ENCODE data around the gene SMIM45.

The SMIM45 gene

DNA sequence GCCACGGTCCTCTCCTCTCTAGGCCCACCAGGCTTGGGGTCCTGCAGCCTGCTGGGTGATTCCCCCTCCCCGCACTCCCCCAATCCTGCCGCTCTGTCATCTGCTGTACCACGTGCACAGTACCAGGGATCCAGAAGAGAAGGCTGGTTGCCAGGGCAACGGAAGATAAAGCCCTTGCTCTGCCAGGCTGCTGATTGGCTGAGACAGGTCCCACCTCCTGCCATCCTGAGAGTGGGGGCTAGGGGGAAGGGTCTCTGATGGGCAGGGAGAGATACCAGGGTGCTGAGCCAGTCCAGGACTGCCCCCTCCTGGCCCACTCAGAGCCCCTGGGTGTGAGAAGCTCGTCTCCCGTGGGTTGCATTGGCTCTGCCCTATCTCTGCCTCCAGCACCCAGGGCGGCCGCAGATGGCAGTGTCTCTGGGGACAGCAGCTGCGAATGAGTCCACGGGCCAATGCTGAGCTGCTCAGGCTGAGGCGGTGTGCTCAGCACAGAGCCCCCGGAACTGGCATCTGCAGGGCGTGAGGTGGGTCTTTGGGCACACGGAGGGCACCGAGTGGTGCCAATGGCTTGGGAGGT is at the start of gene SMIM45:
Gene SMIM45, plus strand, starts transcription at position 253 of the 577 bp plus-strand sequence.
- no peak for FAIRE-seq
- no peak for DNase-seq (ENCODE audit: insufficient read length, low spot score)

DNA sequence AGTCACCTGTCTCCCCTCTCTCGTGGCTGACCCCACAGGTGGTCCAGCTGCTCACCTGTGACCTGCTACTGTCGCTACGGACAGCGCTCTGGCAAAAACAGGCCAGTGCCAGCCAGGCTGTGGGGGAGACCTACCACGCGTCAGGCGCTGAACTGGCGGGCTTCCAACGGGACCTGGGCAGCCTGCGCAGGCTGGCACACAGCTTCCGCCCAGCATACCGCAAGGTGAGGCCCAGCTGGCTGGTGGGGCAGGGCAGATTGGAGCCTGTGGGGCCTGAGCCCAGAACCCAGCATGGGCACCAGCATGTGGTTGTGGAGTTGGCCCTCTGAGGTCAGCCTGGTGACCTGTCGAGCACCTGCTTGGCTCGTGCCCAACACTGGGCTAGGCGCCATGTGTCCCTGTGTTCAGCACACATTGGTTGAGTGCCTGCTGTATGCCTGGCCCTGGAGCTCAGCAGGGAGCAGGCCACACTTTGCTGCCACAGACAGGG is 49.0 kb upstream of the SMIM45 start:
- FAIRE-seq, result no peak
- DNase-seq (ENCODE audit: insufficient read length, low spot score), result no peak

DNA sequence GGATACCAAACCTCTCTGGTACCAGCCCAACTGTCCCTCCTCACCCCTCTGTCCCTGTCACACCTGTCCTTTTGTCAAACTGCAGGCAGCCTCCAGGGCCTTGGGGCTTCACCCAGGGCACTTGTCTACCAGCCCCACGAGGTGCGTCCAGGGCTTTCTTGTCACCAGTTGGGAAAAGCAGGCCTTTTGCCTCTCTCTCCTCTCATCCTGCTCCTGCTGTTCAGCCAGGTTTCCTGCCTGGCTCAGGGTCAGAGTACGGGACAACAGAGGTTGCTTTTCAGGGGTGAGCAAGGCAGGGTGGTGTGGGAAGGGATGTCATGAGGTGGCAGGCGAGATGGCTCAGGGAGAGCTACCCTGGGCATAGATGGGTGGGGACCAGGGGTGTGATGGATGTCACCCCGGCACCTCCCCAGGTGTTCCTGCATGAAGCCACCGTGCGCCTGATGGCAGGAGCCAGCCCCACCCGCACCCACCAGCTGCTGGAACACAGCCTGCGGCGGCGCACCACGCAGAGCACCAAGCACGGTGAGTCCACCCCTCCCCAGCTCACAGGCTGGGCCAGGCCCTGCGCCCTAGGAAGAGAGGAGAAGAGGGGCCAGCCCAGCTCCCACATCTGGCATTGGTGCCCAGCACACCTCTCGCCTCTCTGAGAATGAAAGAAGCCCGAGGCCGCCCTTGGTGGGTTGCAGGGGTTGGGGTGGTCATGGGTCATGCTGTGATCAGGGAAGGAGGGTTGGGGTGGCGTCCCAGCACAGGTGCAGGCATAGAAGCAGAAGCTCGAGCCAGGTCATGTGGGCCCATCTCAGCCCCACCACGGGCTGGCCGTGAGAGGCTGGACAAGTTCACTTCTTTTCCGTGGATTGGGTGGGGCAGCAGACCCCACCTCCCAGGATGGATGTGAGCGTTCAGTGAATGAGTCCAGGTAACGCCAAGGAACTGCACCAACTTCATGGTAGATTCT is 47.2 kb upstream of the SMIM45 start:
- DNase-seq (ENCODE audit: insufficient read length, low spot score), result no peak
- FAIRE-seq, result no peak

DNA sequence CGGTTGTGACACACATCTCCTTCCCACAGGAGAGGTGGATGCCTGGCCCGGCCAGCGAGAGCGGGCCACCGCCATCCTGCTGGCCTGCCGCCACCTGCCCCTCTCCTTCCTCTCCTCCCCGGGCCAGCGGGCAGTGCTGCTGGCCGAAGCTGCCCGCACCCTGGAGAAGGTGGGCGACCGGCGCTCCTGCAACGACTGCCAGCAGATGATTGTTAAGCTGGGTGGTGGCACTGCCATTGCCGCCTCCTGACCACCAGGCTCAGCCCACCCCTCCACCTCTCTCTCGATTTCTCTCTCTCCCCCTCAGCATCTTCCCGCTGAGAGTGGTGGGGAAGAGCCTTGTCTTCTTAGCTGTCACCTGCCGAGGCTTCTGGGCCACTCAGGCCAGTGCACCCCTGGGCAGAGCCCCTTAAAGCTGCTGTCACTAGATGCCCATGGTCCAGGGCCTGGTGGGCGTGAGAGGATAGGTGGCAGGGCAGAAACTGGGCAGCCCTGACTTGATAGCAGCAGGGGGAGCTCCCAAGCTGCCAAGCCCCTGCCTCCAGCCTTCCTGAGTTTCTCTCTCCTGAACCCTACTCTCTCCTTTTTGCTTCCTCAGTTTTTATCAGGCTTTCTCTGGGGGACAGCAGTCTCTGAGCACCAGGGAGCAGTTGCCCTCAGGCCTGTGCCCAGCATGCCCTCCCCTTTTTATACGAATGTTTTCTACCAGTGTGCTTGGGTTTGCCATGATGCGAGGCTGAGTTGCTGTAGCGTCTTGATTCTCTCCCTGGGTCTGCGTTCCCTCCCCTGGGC is 46.3 kb upstream of the SMIM45 start:
- FAIRE-seq (no peak), DNase-seq (ENCODE audit: insufficient read length, low spot score) (no peak)

DNA sequence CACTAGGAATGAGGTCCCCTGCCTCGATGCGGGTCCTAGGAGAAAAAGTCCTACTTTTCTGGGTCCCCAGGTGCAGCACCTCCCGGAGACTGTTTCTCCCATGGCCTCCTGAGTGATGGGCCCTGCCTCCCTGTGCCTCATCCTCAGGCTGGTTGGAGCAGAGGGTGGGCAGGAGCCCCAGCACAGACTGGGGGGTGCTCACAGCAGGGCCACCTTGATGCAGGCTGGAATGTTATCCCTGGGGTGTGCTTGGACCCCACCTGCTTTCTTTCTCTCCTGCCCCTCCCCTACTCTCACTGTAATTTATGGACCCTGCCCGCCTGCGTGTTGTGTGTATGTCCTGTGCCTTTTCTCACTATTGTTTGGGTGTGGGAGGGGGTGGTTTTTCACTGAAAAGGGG is 45.1 kb upstream of the SMIM45 start:
- no peak for DNase-seq (ENCODE audit: insufficient read length, low spot score)
- no peak for FAIRE-seq

DNA sequence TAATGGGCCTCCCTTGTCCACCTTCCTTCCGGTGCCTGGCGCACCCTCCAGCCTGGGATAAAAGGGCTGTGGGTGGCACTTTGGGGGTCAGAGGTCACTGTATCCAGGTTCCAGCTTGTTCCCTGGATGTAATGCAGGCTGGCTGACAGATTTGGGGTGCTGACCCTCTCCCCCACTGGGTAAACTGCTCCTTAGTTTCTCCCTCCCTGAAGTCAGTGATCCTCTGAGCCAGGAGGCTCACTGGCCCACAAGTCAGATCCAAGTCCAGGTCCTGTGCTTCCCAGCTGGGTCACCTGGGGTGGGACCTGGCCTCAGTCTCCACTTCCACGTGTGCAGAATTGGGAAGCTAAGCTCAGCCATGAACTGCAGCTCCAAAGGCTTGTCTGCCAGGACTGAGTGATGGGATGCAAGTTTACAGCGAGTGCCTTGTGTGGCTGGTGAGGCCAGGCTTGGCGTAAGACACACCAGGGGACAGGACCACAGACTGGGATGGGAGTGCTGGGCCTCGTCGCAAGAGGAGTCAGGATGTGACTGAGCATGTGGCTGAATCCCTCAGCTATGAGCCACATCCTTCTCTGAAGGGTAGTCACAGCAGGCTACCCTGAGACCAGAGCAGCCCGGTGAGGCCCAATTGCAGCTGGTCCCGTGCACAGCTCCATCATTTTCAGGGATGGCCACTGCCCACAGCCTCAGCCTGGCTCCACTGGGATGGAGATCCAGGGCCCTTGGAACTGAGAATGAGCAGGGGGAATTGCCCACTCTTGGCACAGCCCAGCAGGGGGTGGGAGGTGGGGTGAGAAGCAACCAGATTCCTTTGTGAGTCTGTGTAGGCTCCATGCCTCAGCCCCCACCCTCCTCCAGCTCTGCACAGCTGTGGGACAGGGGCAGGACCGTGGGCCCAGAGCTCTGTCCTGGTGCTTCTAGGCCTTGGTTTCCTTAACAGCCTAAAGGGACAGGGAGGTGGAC is 44.2 kb upstream of the SMIM45 start:
- FAIRE-seq (no peak), DNase-seq (ENCODE audit: insufficient read length, low spot score) (no peak)

DNA sequence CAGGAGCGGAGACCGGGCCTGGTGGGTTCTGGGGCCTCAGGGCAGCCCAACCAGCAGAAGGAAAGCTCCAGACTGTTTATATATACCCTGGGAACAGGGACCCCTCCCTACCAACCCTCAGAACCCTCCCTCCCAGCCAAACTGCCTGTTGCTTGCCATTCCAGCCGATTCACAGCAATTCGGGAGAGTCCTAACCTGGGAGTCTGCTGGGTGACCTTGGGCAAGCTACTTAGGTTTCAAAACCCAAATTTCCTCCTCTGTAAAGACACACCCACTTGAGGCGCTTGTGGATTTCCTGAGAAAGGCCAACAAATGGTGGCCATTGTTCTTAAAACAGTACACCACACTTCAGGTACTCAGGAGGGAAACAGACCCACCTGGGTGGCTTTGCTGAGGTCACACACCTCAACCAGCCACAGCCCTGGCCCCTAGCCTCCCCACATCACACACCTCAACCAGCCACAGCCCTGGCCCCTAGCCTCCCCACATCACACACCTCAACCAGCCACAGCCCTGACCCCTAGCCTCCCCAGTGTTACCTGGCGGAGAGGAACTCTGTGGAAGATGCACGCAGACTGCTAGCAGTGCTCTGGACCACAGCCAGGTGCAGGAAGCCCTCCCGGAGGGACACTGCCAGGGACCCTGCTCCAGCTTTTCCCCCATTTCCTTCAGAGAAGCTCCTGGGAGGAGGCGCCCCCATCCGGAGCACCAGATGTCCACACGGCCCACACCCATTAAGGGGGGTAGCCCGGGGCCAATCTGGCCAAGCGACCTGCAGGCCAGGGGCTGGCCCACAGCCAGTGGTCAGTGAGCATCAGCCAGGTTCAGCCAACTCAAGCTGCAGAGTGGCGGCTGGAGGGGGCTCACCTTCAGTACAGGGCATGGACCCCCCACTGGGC is 43.3 kb upstream of the SMIM45 start:
- FAIRE-seq (no peak), DNase-seq (ENCODE audit: insufficient read length, low spot score) (no peak)

DNA sequence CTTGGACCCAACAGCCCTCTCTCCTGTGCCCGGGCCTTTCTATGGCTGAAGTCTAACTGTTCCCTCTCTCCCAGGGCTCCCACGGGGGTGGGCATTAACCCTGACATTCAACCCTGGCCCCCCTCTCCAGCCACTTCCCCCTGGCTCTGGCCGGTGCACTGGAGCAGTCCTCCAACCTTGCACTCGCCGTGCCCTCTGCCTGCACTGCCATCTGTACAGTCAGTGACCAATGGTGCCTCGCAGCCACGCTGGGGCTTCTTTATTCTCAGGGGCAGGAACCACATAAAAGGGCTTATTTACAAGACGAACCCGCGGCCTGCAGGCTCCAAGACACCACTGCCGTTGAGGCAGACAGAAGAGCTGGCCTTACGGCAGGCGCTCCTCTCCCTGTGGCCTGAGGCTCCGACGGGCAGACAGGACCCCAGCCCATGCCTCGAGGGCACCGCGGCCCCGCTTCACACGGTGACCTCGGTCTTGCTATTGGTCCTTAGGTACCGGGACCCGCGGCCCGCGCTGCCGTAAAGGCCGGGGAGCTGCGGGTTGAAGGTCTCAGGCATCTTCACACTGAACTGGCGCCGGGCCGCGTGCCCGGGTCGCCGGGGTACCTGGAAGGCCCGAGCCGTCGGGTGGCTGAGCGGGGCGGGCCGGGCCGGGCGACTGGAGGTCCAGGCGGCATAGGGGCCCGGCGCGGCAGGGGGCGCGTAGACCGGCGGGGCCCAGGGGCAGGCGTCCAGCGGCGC is 42.5 kb upstream of the SMIM45 start:
- FAIRE-seq, result no peak
- DNase-seq (ENCODE audit: insufficient read length, low spot score), result no peak

DNA sequence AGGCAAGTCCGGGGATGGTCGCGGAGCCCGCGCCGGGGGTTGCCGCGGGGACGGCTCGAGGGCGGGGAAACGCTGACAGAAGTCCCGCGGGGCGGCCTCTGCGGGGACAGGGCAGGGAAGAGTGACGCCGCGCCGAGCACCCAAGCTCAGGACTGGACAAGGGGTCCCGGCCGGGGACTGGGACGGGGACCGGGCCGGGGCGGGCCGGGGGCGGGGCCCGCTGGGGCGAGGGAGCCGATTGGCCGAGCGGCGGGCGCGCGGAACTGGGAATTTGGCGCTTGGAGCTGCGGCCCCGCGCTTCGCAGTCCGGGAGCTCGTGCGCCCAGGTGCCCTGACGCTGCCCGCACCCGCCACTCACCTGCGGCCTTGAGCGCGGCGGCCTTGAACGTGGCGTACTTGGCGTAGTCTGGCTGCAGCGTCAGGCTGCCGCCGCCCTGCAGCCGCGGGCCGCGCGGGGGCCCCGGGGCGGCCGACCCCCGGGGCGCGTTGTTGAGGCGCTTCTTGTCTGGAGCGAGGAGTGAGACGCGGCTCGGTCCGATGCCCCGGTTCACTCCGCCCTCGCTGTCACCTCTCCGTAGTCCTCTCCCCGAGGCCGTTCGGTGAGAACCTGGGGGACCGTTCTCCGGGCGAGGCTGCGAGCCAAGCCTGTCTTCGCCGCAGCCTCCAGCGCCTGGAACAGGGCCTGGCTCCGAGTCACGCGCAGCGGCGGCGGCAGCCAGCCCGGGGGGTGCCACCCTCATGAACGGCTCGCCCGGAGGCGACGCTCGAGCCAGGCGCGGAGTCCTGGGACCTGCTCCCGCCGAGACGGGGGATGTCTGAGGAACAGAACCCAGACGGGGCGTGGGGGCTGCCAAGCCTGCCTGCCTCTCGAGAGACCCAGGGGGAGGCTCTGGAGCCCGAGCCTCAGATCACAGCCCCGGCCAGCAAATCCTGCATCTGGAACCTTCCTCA is 41.6 kb upstream of the SMIM45 start:
- FAIRE-seq, result no peak
- no peak for DNase-seq (ENCODE audit: insufficient read length, low spot score)

DNA sequence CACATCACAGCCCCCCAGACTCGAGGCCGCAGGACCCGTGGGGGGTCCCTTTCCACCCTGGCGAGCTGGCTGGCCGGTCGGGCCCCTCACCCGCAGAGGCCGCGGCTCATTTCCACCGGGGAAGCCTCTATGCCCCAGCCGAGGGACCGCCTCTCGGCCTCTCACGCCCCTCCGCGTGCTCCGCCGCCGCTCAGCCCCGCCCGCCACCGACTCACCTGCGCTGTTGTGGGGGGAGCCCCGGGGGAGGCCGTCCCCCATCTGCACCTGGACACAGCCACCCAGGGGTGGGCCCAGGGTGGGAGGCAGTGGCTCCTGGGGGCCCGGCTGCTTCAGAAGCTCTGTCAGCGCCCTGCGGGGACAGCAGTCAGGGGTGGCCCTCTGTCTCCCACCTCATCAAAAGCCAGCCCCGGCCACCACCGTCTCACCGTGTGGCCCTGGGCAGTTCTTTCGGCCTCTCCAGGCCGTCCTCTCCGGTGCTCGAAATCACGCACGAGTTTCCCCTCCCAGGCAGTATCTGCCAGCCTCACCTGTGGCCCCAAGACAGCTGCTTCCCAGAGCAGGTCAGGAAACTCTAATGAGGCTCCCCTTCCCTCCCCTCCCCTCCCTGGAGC is 40.8 kb upstream of the SMIM45 start:
- no peak for DNase-seq (ENCODE audit: insufficient read length, low spot score)
- no peak for FAIRE-seq

DNA sequence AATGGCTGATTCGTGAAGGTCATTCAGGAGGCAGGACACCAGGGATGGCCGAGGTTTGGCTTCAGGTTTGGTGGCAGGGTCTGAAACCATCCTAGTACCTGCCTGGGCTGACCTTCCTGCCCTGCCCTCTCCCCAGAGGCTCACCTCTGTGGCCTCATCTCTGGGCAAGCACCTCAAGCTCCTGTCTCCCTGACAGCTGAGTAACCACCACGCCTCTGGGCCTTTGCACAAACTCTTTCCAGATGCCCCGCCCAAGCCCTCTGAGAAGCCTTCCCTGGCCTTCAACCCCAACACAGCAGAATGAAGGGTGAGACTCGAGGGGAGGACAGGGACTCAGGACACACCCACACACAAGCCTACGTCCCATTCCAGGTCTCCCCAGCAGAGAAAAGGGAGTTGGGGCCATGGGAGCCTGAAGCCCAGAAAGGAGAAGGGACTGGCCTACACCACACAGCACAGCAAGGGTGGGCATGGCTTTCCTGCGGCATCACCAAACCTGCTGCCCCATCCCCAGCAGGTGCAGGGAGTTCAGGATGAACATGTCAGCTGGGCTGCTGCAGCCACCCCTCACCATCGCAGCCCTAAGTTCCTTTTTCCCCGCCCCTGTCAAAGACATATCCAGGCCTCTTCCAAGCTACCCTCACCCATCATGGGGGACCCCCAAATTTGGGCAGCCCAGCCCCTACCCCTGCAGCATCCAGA is 39.5 kb upstream of the SMIM45 start:
- DNase-seq (ENCODE audit: insufficient read length, low spot score) (no peak), FAIRE-seq (no peak)

DNA sequence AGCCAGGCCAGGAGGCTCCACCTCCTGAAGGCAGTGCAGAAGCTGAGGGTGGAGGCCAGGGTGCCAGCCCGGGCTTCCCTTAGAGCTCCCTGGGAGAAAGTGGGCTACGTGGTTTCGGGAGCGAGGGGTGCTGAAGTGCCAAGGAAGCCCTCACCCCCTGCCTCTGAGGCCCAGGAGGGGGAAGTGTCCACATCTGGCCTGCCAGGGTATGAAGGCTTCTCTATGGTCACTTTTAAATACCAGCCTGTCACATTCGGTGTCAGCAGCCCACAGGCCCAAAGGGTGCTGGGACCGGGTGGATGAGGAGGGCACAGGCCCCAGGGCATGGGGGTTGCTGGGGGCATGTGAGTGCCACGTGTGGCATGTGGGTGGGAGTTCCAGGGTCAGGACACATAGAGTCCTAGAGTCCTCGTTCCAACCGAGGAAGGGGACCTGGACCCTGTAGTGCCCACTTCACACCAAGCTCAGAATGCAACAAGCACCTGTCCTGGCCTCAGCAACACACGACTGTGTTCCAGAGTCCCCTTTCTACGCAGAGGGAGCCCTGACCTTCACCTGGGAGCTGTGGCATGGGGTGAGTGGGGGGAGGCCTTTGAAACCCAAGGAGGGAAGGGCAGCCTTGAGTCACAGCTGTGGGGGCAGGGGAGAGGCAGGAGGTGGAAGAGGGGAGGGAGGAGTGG is 38.8 kb upstream of the SMIM45 start:
- DNase-seq (ENCODE audit: insufficient read length, low spot score), result no peak
- no peak for FAIRE-seq

DNA sequence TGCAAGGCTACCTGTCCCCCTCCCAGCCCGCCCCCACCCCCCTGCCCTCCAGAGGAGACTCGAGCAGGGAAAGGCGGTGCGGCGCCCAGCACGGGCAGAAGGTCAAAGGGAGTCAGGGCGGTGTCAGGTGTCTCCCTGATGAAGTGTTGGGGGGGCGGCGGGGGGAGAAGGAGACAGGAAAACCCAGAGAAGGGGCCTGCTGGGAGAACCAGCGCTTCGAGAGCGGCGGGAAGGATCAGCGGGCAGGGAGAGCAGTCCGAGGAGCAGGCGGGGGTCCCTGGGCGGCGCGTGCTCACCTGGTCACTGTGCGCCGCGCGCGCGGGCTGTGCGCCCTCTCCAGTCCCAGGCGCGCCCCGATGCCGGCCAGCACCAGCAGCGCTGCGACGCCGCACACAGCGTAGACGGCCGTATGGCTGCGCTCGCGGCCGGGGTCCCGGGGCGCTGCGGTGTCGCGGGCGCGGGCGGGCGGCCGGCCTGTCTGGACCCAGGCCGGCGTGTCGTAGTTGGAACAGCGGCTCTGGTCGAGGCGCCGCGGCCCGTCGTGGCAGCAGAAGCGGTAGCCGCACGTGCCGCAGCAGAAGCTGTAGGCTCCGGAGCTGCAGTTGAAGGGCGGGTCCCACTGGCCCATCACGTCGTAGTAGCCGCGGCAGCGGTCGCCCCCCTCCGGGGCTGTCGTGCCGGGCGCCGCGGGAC is 38.0 kb upstream of the SMIM45 start:
- no peak for DNase-seq (ENCODE audit: insufficient read length, low spot score)
- no peak for FAIRE-seq

DNA sequence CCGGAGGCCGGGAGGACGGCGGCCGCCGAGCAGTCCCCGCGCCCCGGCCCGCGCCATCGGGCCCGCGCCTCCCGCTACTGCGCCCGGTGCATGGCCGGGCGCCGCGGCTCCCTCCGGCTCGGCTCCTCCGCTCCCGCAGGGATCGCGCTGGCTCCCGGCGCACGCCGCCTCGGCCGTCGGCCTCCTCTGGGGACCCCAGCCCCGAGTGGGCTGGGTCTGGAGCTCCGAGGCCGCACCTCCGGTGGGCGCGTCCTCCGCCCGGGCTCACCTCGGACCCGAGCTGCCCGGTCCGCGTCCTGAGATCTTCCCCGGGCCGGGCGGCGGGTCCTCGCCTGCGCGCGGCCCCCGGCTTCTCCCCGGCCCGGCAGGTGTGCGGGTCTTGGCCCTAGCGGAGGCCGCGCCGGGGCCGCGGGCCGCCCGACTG is 37.3 kb upstream of the SMIM45 start:
- no peak for FAIRE-seq
- no peak for DNase-seq (ENCODE audit: insufficient read length, low spot score)

All from GM19239 (cell line).